ENCODE data around the gene ZBTB42.
"Not testable (repeated sequence)": the region's sequence is repeated elsewhere in the genome, so short reads cannot be mapped to it uniquely, and the experiment has no call there.

- TF ChIP-seq, protein P1, sequence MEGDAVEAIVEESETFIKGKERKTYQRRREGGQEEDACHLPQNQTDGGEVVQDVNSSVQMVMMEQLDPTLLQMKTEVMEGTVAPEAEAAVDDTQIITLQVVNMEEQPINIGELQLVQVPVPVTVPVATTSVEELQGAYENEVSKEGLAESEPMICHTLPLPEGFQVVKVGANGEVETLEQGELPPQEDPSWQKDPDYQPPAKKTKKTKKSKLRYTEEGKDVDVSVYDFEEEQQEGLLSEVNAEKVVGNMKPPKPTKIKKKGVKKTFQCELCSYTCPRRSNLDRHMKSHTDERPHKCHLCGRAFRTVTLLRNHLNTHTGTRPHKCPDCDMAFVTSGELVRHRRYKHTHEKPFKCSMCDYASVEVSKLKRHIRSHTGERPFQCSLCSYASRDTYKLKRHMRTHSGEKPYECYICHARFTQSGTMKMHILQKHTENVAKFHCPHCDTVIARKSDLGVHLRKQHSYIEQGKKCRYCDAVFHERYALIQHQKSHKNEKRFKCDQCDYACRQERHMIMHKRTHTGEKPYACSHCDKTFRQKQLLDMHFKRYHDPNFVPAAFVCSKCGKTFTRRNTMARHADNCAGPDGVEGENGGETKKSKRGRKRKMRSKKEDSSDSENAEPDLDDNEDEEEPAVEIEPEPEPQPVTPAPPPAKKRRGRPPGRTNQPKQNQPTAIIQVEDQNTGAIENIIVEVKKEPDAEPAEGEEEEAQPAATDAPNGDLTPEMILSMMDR (IDR thresholded peaks at IDR 0.05), result not testable (repeated sequence)
- TF ChIP-seq, protein P2, sequence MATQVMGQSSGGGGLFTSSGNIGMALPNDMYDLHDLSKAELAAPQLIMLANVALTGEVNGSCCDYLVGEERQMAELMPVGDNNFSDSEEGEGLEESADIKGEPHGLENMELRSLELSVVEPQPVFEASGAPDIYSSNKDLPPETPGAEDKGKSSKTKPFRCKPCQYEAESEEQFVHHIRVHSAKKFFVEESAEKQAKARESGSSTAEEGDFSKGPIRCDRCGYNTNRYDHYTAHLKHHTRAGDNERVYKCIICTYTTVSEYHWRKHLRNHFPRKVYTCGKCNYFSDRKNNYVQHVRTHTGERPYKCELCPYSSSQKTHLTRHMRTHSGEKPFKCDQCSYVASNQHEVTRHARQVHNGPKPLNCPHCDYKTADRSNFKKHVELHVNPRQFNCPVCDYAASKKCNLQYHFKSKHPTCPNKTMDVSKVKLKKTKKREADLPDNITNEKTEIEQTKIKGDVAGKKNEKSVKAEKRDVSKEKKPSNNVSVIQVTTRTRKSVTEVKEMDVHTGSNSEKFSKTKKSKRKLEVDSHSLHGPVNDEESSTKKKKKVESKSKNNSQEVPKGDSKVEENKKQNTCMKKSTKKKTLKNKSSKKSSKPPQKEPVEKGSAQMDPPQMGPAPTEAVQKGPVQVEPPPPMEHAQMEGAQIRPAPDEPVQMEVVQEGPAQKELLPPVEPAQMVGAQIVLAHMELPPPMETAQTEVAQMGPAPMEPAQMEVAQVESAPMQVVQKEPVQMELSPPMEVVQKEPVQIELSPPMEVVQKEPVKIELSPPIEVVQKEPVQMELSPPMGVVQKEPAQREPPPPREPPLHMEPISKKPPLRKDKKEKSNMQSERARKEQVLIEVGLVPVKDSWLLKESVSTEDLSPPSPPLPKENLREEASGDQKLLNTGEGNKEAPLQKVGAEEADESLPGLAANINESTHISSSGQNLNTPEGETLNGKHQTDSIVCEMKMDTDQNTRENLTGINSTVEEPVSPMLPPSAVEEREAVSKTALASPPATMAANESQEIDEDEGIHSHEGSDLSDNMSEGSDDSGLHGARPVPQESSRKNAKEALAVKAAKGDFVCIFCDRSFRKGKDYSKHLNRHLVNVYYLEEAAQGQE (IDR thresholded peaks at IDR 0.05; ENCODE audit: insufficient read depth in 1 of 2, low read depth in 2 of 2, low read length in 1 of 2), result not testable (repeated sequence)
- not testable (repeated sequence) for TF ChIP-seq POLR2AphosphoS5 (IDR thresholded peaks at IDR 0.05; ENCODE audit: low read depth, low read length); SIN3A (IDR thresholded peaks at IDR 0.05; ENCODE audit: borderline replicate concordance, insufficient read depth, low read depth, low read length)
Measured at GRCh38 chr14:104814701-104815100, 13.8 kb downstream of the ZBTB42 start.
